Activated CD4-positive, alpha-beta memory T cell treated with anti-CD3 and anti-CD28 coated beads, Interleukin-2, amount 10 ng/mL, durations not matched to agents 7 days and 5 days (primary cell): ENCODE results near the gene DIPK1A. TPM values are rescaled to one million over a fixed set of nuclear protein-coding genes. Genes with fewer than 3 reads are reported as not detected.

Experiments
- CTCF ChIA-PET: fragments of 350-600 bp; sonication (Branson Sonifier 250); formaldehyde crosslinking; loops from one replicate; lab custom pipeline; 2021; ENCODE audit warnings: antibody characterized with exemption, inconsistent platforms; lab: Charles Lee
- POLR2A ChIA-PET: fragments of 350-600 bp; sonication (Branson Sonifier 250); formaldehyde crosslinking; loops from one replicate; lab custom pipeline; 2021; ENCODE audit warnings: antibody characterized with exemption; lab: Charles Lee
- DNase-seq: peaks from one replicate; pipeline ENCODE4 v3.0.0-alpha.2; 2020
- H3K27ac Mint-ChIP-seq: one replicate; pipeline ENCODE4 v1.8.0; 2021; ENCODE audit warnings: mild to moderate bottlenecking, mixed read lengths
- H3K27me3 Mint-ChIP-seq: one replicate; pipeline ENCODE4 v1.8.0; 2021; ENCODE audit warnings: mixed read lengths
- H3K36me3 Mint-ChIP-seq: one replicate; pipeline ENCODE4 v1.8.0; 2021; ENCODE audit warnings: low read depth, mixed read lengths
- H3K4me1 Mint-ChIP-seq: one replicate; pipeline ENCODE4 v1.8.0; 2021; ENCODE audit warnings: mixed read lengths
- H3K4me3 Mint-ChIP-seq: one replicate; pipeline ENCODE4 v1.8.0; 2021; ENCODE audit warnings: mild to moderate bottlenecking, mixed read lengths
- H3K9me3 Mint-ChIP-seq: one replicate; pipeline ENCODE4 v1.8.0; 2021; ENCODE audit warnings: mixed read lengths
- total RNA-seq, 2 experiments: library from RNA; stranded (reverse); gene quantifications; one replicate each; pipeline ENCODE4 v1.2.3, GENCODE V29; 2021

The DIPK1A gene
- total RNA-seq, 2 experiments from 2014 or later: 12.7 to 17.2 TPM

GRCh38 chr1:92797297-92797696 lies 164.0 kb downstream of the DIPK1A start:
- Mint-ChIP-seq H3K27me3 (peaks cover 45% of the 10 kb centered on the region), H3K27ac (no peak overlapping the region), H3K9me3 (no peaks in the 10 kb centered on the region), H3K4me1 (no peaks in the 10 kb centered on the region), H3K36me3 (no peaks in the 10 kb centered on the region), H3K4me3 (no peak overlapping the region)
- POLR2A ChIA-PET: no interaction called here
- CTCF ChIA-PET: interaction anchor here (0.6 kb wide), 1 partner anchor 1287 kb away, joined by 3 read pairs; no protein-coding TSS in a partner anchor
- DNase-seq: no peak

GRCh38 chr1:92795166-92795565 lies 166.1 kb downstream of the DIPK1A start:
- Mint-ChIP-seq H3K4me3 (no peak overlapping the region), H3K9me3 (no peaks in the 10 kb centered on the region), H3K27ac (no peak overlapping the region), H3K4me1 (no peaks in the 10 kb centered on the region), H3K36me3 (no peaks in the 10 kb centered on the region), H3K27me3 (peaks cover 54% of the 10 kb centered on the region)
- DNase-seq: no peak
- POLR2A ChIA-PET: no interaction called here
- CTCF ChIA-PET: interaction anchor here (1.0 kb wide), 1 partner anchor 46 kb away, joined by 4 read pairs; no protein-coding TSS in a partner anchor

DNA sequence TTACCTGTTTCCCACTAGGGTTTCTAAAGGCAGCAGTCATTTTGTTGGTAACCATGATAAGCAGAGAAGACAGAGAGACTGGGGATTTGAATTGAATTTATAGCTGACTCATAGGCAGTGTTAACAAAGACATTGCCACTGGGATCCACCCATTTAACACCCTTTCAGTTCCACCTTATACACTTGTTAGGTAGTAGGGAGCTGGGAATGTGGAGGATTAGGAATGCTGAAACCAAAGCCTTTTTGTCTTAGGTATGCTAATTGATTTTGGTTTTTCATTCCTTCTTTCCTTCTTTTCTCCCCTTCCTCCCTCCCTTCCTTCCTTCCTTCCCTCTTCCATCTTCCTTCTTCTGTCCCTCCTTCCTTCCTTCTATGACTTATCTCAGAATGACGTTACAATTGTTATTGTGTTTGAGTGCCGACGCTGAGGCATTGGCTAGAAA lies 168.9 kb downstream of the DIPK1A start:
- ChIA-PET CTCF (interaction anchor here (1.2 kb wide), 1 partner anchor 24 kb away, joined by 6 read pairs; no protein-coding TSS in a partner anchor), POLR2A (no interaction called here)
- no peaks in the 10 kb centered on the region for H3K4me1 Mint-ChIP-seq
- H3K27me3 Mint-ChIP-seq: peaks cover 67% of the 10 kb centered on the region
- H3K27ac Mint-ChIP-seq: no peak overlapping the region
- no peaks in the 10 kb centered on the region for H3K9me3 Mint-ChIP-seq
- no peaks in the 10 kb centered on the region for H3K36me3 Mint-ChIP-seq
- DNase-seq: no peak
- H3K4me3 Mint-ChIP-seq: no peak overlapping the region

Other genes with a start within 250 kb of the DIPK1A start
- gene EVI5, start 176.4 kb downstream of the DIPK1A start, total RNA-seq: 1 to 10 TPM; 2.9 TPM
- 100 to 1,000 TPM; 660 to 678 TPM for gene RPL5, start 129.4 kb downstream of the DIPK1A start, total RNA-seq
- 10 to 100 TPM; 55.5 to 56.6 TPM for gene MTF2, start 117.8 kb upstream of the DIPK1A start, total RNA-seq
- 10 to 100 TPM; 67.4 to 70.8 TPM for gene TMED5, start 219.0 kb upstream of the DIPK1A start, total RNA-seq
- gene CCDC18, start 219.3 kb upstream of the DIPK1A start, total RNA-seq: 10 to 100 TPM; 29.2 to 33.0 TPM